Activated CD4-positive, alpha-beta T cell treated with anti-CD3 and anti-CD28 coated beads for 36 hours (primary cell): ENCODE results near the gene ABHD6. TPM values are rescaled to one million over a fixed set of nuclear protein-coding genes. Genes with fewer than 3 reads are reported as not detected.

ENCODE experiments used
- total RNA-seq, 2 experiments: library from RNA; stranded (reverse); gene quantifications; one replicate each; pipeline ENCODE4 v1.2.3, GENCODE V29; 2021

Gene ABHD6
- total RNA-seq, 2 experiments from 2014 or later = 3.0 to 3.5 TPM

Other genes with a start within 250 kb of the ABHD6 start
- gene FLNB, start 229.4 kb upstream of the ABHD6 start, total RNA-seq = 10 to 100 TPM; 25.4 to 29.1 TPM
- gene DNASE1L3, start 26.8 kb upstream of the ABHD6 start, total RNA-seq = not detected
- 10 to 100 TPM; 16.4 to 16.9 TPM for gene RPP14, start 68.5 kb downstream of the ABHD6 start, total RNA-seq
- gene HTD2, start 68.7 kb downstream of the ABHD6 start, total RNA-seq = 1 to 10 TPM; 2.3 to 7.9 TPM
- gene PXK, start 95.1 kb downstream of the ABHD6 start, total RNA-seq = 10 to 100 TPM; 35.2 to 50.7 TPM
- gene PDHB, start 196.0 kb downstream of the ABHD6 start, total RNA-seq = 10 to 100 TPM; 42.7 to 50.7 TPM